DMS 273 treated with DMSO at 0.1 percent for 48 hours (cell line): ENCODE measurements around the gene MFAP3L.

Source experiments
- DNase-seq: peaks from one replicate; lab custom pipeline; 2025; lab: John Stamatoyannopoulos, UW

MFAP3L gene

DNA sequence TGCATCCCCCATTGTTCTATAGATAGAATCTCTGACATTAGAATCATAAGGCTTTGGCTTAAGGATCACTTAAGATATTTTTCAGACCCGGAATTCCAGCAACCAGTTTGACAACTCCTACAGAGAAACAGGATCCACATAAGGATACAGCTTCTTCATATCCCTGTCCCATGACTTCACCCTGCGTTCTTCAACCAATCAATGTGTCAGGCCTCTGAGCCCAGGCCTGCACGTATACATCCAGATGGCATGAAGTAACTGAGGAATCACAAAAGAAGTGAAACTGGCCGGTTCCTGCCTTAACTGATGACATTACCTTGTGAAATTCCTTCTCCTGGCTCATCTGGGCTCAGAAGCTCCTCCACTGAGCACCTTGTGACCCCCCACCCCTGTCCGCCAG is 85.1 kb downstream of the MFAP3L start:
- DNase-seq: no peak

DNA sequence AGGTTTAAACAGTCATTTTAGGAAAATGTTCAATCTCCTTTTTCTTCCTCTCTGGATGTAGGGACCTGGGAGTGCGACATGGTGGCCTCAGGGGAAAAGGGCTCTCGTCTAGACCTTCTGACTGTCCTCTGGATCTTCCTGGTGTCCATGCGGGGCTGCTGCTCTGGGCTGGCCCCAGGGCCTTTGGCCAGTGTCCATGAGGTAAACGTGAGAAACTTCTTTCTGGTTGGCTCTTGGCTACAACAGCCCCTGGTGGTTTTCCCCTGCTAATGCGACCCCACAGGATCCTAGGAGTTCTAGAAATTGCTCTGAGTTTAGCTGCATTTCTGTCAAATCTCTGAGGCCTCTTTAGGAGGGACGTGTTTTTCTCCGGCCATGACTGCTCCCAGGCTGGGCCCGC is 85.7 kb downstream of the MFAP3L start:
- no peak for DNase-seq
